C1 segment of cervical spinal cord (tissue), 14 donors: ENCODE measurements around the gene ATP5F1B.
"Not testable (repeated sequence)": the region's sequence is repeated elsewhere in the genome, so short reads cannot be mapped to it uniquely, and the experiment has no call there.

Source experiments
- DNase-seq, 14 donors: peaks; one replicate each; lab custom pipeline; 2025; lab: John Stamatoyannopoulos, UW

Gene ATP5F1B

DNA sequence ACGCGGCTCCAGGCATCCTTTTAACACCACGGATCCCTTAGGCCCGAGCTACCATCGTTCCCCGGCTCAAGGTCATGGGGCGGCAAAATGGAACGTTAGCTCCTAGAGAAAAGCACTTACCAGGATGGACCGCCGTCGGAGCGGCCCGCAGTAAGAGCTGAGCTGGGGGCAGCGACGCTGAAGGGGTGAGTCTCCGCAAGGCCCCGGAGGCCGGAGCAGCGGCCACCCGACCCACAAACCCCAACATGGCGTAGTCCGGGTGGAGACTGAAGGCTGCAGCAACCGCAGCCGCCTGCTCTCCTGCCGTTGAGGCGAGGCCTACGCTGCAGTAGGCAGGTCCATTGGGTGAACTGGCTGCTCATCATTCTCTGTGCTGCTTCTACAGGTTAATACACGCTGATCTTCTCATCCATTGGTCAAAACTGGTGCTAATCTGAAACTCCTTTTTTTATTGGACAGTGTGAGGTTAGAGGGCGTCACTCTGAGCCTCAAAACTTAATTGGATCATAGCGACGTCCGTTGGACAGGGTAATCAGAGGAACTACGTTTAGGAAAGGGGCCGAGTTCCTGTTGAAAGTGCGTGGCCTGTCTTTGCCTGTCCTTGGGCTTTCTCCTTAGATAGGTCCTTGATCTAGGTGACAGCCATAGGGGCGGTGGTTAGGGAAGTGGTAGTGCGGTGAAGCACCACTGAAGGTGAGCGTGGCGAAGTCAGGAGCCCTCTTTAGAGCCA lies at the start of gene ATP5F1B:
ATP5F1B (minus strand) TSS at position 268 of the 730 bp plus-strand sequence; CDS start at position 247, 21 bp downstream.
- DNase-seq: peak in 13 of 14 donors; percentile 88 to 99 (median 90)

DNA sequence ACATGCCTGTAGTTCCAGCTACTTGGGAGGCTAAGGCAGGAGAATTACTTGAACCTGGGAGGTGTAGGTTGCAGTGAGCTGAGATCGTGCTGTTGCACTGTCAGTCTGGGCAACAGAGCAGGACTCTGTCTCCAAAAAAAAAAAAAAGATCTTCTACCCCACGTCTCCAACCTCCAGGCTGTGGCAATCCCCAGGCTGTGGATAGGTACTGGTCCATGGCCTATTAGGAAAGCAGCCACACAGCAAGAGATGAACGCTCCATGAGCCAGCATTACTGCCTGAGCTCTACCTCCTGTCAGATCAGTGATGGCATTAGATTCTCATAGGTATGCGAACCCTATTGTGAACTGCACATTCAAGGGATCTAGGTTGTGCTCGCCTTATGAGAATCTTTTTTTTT lies 48.4 kb upstream of the ATP5F1B start:
- no peak for DNase-seq

DNA sequence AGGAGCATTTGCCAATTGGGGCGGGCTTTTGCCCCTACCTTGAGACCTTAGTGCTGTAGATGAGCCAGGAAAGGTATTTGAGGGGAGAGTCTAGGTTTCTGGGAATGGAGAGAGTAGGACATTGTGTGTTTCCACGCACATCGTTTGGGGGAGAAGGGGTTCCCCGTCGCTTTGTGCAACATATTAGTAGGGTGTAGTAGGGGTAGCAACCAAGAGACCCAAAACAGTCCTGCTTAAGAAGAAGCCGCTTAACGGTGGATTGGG lies 43.0 kb upstream of the ATP5F1B start:
- peak in 4 of 14 donors; percentile 36 to 68 (median 47) for DNase-seq

- DNase-seq: peak; percentile 63 to 97 (median 94)
Measured at GRCh38 chr12:56688129-56688845, 42.5 kb upstream of the ATP5F1B start, which contains the start of gene PTGES3. Gene PTGES3, minus strand, starts transcription at chr12:56688284. Its CDS starts 285 bp downstream, at chr12:56687999.

- peak in 12 of 14 donors; percentile 22 to 79 (median 70) for DNase-seq
Measured at GRCh38 chr12:56687223-56688128, 41.7 kb upstream of the ATP5F1B start.

DNA sequence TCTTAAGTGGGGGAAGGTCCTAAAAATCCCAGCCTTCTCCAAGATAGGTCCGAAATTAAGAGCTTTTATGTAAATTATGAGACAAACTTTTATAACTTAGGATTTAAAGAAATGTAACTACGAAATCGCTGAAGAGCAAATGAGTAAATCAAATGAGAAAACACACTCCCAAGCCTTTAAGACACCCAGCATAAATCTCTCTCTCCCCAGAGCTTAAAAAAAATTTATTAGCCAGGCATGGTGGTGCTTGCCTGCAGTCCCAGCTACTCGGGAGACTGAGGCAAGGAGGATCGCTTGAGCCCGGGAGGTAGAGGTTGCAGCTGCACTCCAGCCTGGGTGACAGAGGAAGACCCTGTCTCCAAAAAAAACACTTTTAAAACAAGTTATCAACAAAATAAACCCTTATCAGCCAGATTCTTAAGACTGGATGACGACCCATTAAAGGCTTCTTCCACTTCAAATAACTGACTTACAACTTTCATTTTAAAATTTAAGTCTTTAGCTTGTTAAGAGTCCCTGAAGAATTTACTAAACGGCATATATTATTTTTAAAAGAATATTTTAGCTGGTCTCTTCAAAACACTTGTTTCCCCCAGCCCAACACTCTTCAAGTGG lies 39.1 kb upstream of the ATP5F1B start:
- DNase-seq: no peak

DNA sequence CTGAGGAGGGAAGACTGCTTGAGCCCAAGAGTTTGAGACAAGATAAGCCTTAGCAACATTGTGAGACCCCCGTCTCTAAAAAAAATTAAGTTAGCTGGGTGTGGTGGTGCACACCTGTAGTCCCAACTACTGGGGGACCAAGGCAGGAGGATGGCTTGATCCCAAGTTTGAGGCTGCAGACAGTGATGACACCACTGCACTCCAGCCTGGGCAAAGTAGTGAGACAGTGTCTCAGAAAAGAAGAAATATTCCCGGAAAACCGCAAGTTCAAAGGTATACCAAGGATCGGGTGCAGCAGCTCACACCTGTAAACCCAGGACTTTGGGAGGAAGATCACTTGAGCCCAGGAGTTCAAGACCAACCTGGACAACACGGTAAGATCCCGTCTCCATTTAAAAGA lies 36.5 kb upstream of the ATP5F1B start:
- DNase-seq: no peak

GRCh38 chr12:56679883-56680575 lies 34.2 kb upstream of the ATP5F1B start:
- DNase-seq: no peak

DNA sequence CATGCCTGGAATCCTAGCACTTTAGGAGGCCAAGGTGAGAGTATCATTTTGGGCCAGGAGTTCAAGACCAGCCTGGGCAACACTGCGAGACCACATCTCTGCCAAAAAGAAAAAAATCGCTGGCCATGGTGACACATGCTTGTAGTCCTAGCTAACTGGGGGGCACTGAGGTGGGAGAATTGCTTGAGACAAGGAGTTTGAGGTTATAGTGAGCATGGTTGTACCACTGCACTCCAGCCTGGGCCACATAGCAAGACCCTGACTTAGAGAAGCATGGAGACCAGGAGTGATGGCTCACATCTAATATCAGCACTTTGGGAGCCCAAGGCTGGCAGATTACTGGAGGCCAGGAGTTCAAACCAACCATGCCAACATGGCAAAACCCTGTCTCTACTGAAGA lies 33.1 kb upstream of the ATP5F1B start:
- no peak for DNase-seq

- DNase-seq: no peak
Measured at GRCh38 chr12:56677680-56678079, 31.9 kb upstream of the ATP5F1B start.

- DNase-seq: no peak
Measured at GRCh38 chr12:56676851-56677580, 31.2 kb upstream of the ATP5F1B start.

- DNase-seq: no peak
Measured at GRCh38 chr12:56671608-56672007, 25.8 kb upstream of the ATP5F1B start.

GRCh38 chr12:56670836-56671235 lies 25.1 kb upstream of the ATP5F1B start:
- no peak for DNase-seq

GRCh38 chr12:56668197-56668457 lies 22.3 kb upstream of the ATP5F1B start:
- no peak for DNase-seq

GRCh38 chr12:56661979-56662638 lies 16.3 kb upstream of the ATP5F1B start:
- no peak for DNase-seq

GRCh38 chr12:56661560-56661959 lies 15.8 kb upstream of the ATP5F1B start:
- no peak for DNase-seq

GRCh38 chr12:56658921-56659320 lies 13.1 kb upstream of the ATP5F1B start:
- DNase-seq: no peak

- DNase-seq: no peak
Measured at GRCh38 chr12:56657416-56658379, 11.9 kb upstream of the ATP5F1B start.

DNA sequence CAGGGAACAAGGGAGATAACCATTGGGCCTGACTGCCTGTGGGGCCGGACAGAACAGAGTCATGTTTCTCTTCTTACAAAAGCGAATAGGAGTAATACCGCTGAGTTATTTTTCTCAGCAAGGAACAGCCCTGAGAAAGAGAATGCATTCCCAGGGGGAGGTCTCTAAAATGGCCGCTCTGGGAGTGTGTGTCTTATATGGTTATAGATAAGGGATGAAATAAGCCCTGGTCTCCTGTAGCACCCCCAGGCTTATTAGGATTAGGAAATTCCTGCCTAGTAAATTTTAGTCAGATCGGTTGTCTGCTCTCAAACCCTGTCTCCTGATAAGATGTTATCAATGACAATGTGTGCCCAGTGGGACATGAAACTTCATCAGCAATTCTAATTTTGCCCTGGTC lies 8.0 kb upstream of the ATP5F1B start:
- not testable (repeated sequence) for DNase-seq
